ENCODE measurements around the gene PCDHGA7. TPM values are rescaled to one million over a fixed set of nuclear protein-coding genes. Genes with fewer than 3 reads are reported as not detected.
A peak's percentile ranks its signal among the peaks of the same experiment; 100 is the strongest.
"Not testable (repeated sequence)": the region's sequence is repeated elsewhere in the genome, so short reads cannot be mapped to it uniquely, and the experiment has no call there.

Gene PCDHGA7
- total RNA-seq, 1 donor from 2014 or later: 0.31 TPM

DNA sequence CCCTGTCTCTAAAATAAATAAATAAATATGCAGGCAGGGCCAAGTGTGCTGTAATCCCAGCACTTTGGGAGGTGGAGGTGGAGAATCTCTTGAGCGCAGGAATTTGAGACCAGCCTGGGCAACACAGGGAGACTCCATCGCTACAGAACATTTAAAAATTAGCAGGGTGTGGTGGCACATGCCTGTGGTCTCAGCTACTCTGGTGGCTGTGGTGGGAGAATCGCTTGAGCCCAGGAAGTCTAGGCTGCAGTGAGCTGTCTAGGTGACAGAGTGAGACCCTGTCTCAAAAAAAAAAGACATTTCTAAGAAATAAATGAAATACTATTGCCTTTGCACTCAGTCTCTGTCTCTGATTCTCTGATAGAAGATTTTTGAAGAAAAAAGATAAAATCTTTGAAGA, 29.0 kb downstream of the PCDHGA7 start:
- TF ChIP-seq, protein P1, sequence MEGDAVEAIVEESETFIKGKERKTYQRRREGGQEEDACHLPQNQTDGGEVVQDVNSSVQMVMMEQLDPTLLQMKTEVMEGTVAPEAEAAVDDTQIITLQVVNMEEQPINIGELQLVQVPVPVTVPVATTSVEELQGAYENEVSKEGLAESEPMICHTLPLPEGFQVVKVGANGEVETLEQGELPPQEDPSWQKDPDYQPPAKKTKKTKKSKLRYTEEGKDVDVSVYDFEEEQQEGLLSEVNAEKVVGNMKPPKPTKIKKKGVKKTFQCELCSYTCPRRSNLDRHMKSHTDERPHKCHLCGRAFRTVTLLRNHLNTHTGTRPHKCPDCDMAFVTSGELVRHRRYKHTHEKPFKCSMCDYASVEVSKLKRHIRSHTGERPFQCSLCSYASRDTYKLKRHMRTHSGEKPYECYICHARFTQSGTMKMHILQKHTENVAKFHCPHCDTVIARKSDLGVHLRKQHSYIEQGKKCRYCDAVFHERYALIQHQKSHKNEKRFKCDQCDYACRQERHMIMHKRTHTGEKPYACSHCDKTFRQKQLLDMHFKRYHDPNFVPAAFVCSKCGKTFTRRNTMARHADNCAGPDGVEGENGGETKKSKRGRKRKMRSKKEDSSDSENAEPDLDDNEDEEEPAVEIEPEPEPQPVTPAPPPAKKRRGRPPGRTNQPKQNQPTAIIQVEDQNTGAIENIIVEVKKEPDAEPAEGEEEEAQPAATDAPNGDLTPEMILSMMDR (conservative IDR thresholded peaks at IDR 0.05): no peak
- no peak for DNase-seq (ENCODE audit: extremely low spot score, unreplicated experiment)
- Mint-ChIP-seq H3K27me3 (peaks cover 2% of the 10 kb centered on the region), H3K9me3 (peaks cover 24% of the 10 kb centered on the region), H3K4me3 (peak overlapping the region; percentile 77), H3K36me3 (peaks cover 58% of the 10 kb centered on the region), H3K27ac (no peak overlapping the region), H3K4me1 (ENCODE audit: unreplicated experiment) (peaks cover 15% of the 10 kb centered on the region)

DNA sequence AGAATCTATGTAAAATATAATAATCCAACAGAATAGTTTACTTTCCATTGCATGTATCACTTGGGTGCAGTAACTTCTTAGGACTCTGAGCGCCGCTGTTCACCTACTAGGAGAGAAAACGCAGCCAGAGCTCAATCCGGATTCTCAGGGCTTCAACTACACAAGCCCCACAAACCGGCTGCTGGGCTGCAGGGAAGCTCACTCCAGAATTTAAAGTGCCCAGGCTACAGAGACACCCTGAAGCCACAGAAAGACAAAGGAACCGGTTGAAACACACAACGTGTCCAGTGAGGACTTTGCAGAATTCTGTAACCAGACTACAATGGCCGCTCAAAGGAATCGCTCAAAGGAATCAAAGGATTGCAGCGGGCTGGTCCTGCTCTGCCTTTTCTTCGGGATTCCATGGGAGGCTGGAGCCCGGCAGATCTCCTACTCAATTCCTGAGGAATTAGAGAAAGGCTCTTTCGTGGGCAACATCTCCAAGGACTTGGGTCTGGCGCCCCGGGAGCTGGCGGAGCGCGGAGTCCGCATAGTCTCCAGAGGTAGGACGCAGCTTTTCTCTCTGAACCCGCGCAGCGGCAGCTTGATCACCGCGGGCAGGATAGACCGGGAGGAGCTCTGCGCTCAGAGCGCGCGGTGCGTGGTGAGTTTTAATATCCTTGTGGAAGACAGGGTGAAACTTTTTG, 30.5 kb downstream of the PCDHGA7 start, which contains the start of gene PCDHGA10:
PCDHGA10 (plus strand) TSS at position 134 of the 686 bp plus-strand sequence; CDS start at position 323, 189 bp downstream.
- H3K27ac Mint-ChIP-seq: peak within 1 kb of the TSS; percentile 90
- H3K4me1 Mint-ChIP-seq (ENCODE audit: unreplicated experiment): peaks cover 15% of the 10 kb centered on the region
- peaks cover 4% of the 10 kb centered on the region for H3K27me3 Mint-ChIP-seq
- TF ChIP-seq, protein P1 (conservative IDR thresholded peaks at IDR 0.05): peak; percentile 79
- DNase-seq (ENCODE audit: extremely low spot score, unreplicated experiment): peak; percentile 67
- peaks cover 61% of the 10 kb centered on the region for H3K36me3 Mint-ChIP-seq
- H3K9me3 Mint-ChIP-seq: peaks cover 27% of the 10 kb centered on the region
- H3K4me3 Mint-ChIP-seq: peak within 1 kb of the TSS; percentile 95

GRCh38 chr5:141413540-141414069, 31.1 kb downstream of the PCDHGA7 start:
- H3K36me3 Mint-ChIP-seq: peaks cover 63% of the 10 kb centered on the region
- H3K4me1 Mint-ChIP-seq (ENCODE audit: unreplicated experiment): peaks cover 12% of the 10 kb centered on the region
- peak overlapping the region; percentile 95 for H3K4me3 Mint-ChIP-seq
- peaks cover 28% of the 10 kb centered on the region for H3K9me3 Mint-ChIP-seq
- H3K27me3 Mint-ChIP-seq: peaks cover 2% of the 10 kb centered on the region
- no peak for DNase-seq (ENCODE audit: extremely low spot score, unreplicated experiment)
- TF ChIP-seq, protein P1 (conservative IDR thresholded peaks at IDR 0.05): no peak
- peak overlapping the region; percentile 90 for H3K27ac Mint-ChIP-seq

- Mint-ChIP-seq H3K4me1 (ENCODE audit: unreplicated experiment) (peaks cover 12% of the 10 kb centered on the region), H3K4me3 (peak overlapping the region; percentile 26), H3K36me3 (peaks cover 62% of the 10 kb centered on the region), H3K27ac (peak overlapping the region; percentile 13), H3K9me3 (peaks cover 27% of the 10 kb centered on the region)
- not testable (repeated sequence) for DNase-seq (ENCODE audit: extremely low spot score, unreplicated experiment); H3K27me3 Mint-ChIP-seq
These were observed 32.2 kb downstream of the PCDHGA7 start for GRCh38 chr5:141414548-141415274.

DNA sequence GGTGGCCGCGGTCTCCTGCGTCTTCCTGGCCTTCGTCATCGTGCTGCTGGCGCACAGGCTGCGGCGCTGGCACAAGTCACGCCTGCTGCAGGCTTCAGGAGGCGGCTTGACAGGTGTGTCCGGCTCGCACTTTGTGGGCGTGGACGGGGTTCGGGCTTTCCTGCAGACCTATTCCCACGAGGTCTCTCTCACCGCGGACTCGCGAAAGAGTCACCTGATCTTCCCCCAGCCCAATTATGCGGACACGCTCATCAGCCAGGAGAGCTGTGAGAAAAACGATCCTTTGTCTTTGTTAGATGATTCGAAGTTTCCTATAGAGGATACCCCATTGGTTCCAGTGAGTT, 32.7 kb downstream of the PCDHGA7 start:
- peaks cover 25% of the 10 kb centered on the region for H3K9me3 Mint-ChIP-seq

GRCh38 chr5:141417494-141418172, 35.1 kb downstream of the PCDHGA7 start, which contains the start of gene PCDHGB7:
Gene PCDHGB7 (plus strand): TSS chr5:141417677. CDS start chr5:141417860, 183 bp downstream.
- not testable (repeated sequence) for DNase-seq (ENCODE audit: extremely low spot score, unreplicated experiment); H3K27me3 Mint-ChIP-seq; H3K4me1 Mint-ChIP-seq (ENCODE audit: unreplicated experiment)
- H3K27ac Mint-ChIP-seq: peak within 1 kb of the TSS; percentile 23
- H3K9me3 Mint-ChIP-seq: peaks cover 29% of the 10 kb centered on the region
- peaks cover 74% of the 10 kb centered on the region for H3K36me3 Mint-ChIP-seq
- TF ChIP-seq, protein P1 (conservative IDR thresholded peaks at IDR 0.05): peak; percentile 63
- H3K4me3 Mint-ChIP-seq: peak within 1 kb of the TSS; percentile 85

More for the DNA sequence above, 32.7 kb downstream of the PCDHGA7 start:
- DNase-seq (ENCODE audit: extremely low spot score, unreplicated experiment); H3K27ac Mint-ChIP-seq; H3K27me3 Mint-ChIP-seq; H3K4me3 Mint-ChIP-seq: not testable (repeated sequence)
- peaks cover 10% of the 10 kb centered on the region for H3K4me1 Mint-ChIP-seq (ENCODE audit: unreplicated experiment)
- peaks cover 63% of the 10 kb centered on the region for H3K36me3 Mint-ChIP-seq

Measured in type B pancreatic cell (in vitro differentiated cells).